RWPE2 (cell line): ENCODE data around the gene TIMD4.
"Not testable (repeated sequence)": the region's sequence is repeated elsewhere in the genome, so short reads cannot be mapped to it uniquely, and the experiment has no call there.

Source experiments
- ATAC-seq: fragments of 200-7000 bp; cut with Tn5 transposase; 3 replicates; pipeline ENCODE4 v1.9.1; 2021; ENCODE audit warnings: low read depth
- DNase-seq: peaks from one replicate; pipeline ENCODE4 v3.0.0-alpha.2; 2020; ENCODE audit warnings: low spot score
- H3K27ac ChIP-seq: fragments of 450-650 bp; 2 replicates; pipeline ENCODE4 v1.5.1; 2017; ENCODE audit warnings: mild to moderate bottlenecking; ENCODE audit not compliant: poor library complexity, severe bottlenecking
- H3K27me3 ChIP-seq: fragments of 250-450 bp; sonication (Bioruptor Pico); 2 replicates; pipeline ENCODE4 v1.5.1; 2021; ENCODE audit warnings: mild to moderate bottlenecking, moderate library complexity; ENCODE audit not compliant: insufficient read depth, poor library complexity, severe bottlenecking
- H3K36me3 ChIP-seq: fragments of 250-450 bp; sonication (Bioruptor Pico); 2 replicates; pipeline ENCODE4 v1.5.1; 2020; ENCODE audit warnings: low read depth, mild to moderate bottlenecking, moderate library complexity
- H3K4me1 ChIP-seq: fragments of 250-450 bp; sonication (Bioruptor Pico); 2 replicates; pipeline ENCODE4 v1.5.1; 2021; ENCODE audit warnings: mild to moderate bottlenecking, moderate library complexity; ENCODE audit not compliant: insufficient read depth, poor library complexity, severe bottlenecking
- H3K4me3 ChIP-seq: fragments of 250-450 bp; sonication (Bioruptor Pico); 2 replicates; pipeline ENCODE4 v1.5.1; 2021; ENCODE audit warnings: mild to moderate bottlenecking, moderate library complexity; ENCODE audit not compliant: severe bottlenecking
- H3K9me3 ChIP-seq: fragments of 250-450 bp; sonication (Bioruptor Pico); 2 replicates; pipeline ENCODE4 v1.5.1; 2021; ENCODE audit warnings: mild to moderate bottlenecking, moderate library complexity; ENCODE audit not compliant: severe bottlenecking
- CTCF ChIP-seq: fragments of 450-650 bp; IDR thresholded peaks from one replicate; pipeline ENCODE4 v1.5.1; 2017; ENCODE audit warnings: mild to moderate bottlenecking, moderate library complexity; ENCODE audit not compliant: poor library complexity, severe bottlenecking

The TIMD4 gene

GRCh38 chr5:156927545-156927944 is 35.5 kb downstream of the TIMD4 start:
- DNase-seq (no peak), ATAC-seq (no peak)
- Histone ChIP-seq H3K4me1 (no peaks in the 10 kb centered on the region), H3K4me3 (no peak overlapping the region), H3K27ac (no peak overlapping the region), H3K27me3 (no peaks in the 10 kb centered on the region), H3K36me3 (no peaks in the 10 kb centered on the region), H3K9me3 (no peaks in the 10 kb centered on the region)
- TF ChIP-seq CTCF = no peak

- ATAC-seq, DNase-seq, H3K36me3 ChIP-seq, H3K9me3 ChIP-seq, H3K27me3 ChIP-seq, H3K27ac ChIP-seq, H3K4me3 ChIP-seq, H3K4me1 ChIP-seq: not testable (repeated sequence)
Observed at GRCh38 chr5:156925767-156926166, 37.3 kb downstream of the TIMD4 start.

GRCh38 chr5:156922207-156922792 is 40.7 kb downstream of the TIMD4 start:
- Histone ChIP-seq H3K27me3 (no peaks in the 10 kb centered on the region), H3K27ac (no peak overlapping the region), H3K4me3 (no peak overlapping the region), H3K4me1 (no peaks in the 10 kb centered on the region), H3K36me3 (no peaks in the 10 kb centered on the region), H3K9me3 (no peaks in the 10 kb centered on the region)
- ATAC-seq (no peak), DNase-seq (no peak)
- no peak for TF ChIP-seq CTCF

- no peaks in the 10 kb centered on the region for H3K36me3 ChIP-seq
- TF ChIP-seq CTCF = no peak
- no peaks in the 10 kb centered on the region for H3K9me3 ChIP-seq
- H3K4me3 ChIP-seq = no peak overlapping the region
- H3K27me3 ChIP-seq = no peaks in the 10 kb centered on the region
- no peaks in the 10 kb centered on the region for H3K4me1 ChIP-seq
- ATAC-seq (no peak), DNase-seq (no peak)
- H3K27ac ChIP-seq = no peak overlapping the region
Observed at GRCh38 chr5:156920861-156921431, 42.1 kb downstream of the TIMD4 start.

GRCh38 chr5:156920042-156920860 is 42.8 kb downstream of the TIMD4 start:
- Histone ChIP-seq H3K9me3 (no peaks in the 10 kb centered on the region), H3K36me3 (no peaks in the 10 kb centered on the region), H3K27ac (no peak overlapping the region), H3K27me3 (no peaks in the 10 kb centered on the region), H3K4me1 (no peaks in the 10 kb centered on the region), H3K4me3 (no peak overlapping the region)
- no peak for DNase-seq
- ATAC-seq = no peak
- no peak for TF ChIP-seq CTCF
